ENCODE measurements around the gene NDUFAF4. TPM values are rescaled to one million over a fixed set of nuclear protein-coding genes. Genes with fewer than 3 reads are reported as not detected.

Gene NDUFAF4
- total and polyA plus RNA-seq, 8 donors, result 8.2 to 17.0 (median 12.0) TPM

DNA sequence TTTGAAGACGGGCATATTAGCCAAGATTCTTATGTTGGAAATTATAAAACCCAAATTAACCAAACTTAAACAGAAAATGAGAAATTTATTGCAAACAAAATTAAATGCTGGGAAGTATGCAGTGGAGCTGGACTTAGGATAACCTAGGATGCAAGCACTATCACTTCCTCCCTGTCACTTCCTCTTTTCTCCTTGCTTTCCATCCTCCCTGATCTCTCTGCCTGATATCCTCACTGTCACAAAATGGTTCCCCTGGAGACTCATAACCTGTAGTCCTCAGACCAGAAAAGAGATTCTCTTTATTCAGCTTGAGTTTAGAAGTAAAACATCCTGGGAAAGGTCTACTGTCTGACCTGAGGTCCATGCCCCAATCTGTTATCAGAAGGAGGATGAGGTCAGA is 19.4 kb upstream of the NDUFAF4 start:
- ATAC-seq, result no peak
- H3K27me3 ChIP-seq, result no peaks in the 10 kb centered on the region
- no peak overlapping the region for H3K4me3 ChIP-seq
- no peak overlapping the region for H3K27ac ChIP-seq
- intact Hi-C loops (cut with DNase I), result no loop called here
- 70 to 85% methylated on average over 1 of the region's 1 CpG for WGBS, 2 donors
- H3K4me1 ChIP-seq, result no peaks in the 10 kb centered on the region
- H3K9me3 ChIP-seq, result no peaks in the 10 kb centered on the region
- no peaks in the 10 kb centered on the region for H3K36me3 ChIP-seq
- FAIRE-seq, result no peak
- DNase-seq, result no peak
- TF ChIP-seq, protein P1, sequence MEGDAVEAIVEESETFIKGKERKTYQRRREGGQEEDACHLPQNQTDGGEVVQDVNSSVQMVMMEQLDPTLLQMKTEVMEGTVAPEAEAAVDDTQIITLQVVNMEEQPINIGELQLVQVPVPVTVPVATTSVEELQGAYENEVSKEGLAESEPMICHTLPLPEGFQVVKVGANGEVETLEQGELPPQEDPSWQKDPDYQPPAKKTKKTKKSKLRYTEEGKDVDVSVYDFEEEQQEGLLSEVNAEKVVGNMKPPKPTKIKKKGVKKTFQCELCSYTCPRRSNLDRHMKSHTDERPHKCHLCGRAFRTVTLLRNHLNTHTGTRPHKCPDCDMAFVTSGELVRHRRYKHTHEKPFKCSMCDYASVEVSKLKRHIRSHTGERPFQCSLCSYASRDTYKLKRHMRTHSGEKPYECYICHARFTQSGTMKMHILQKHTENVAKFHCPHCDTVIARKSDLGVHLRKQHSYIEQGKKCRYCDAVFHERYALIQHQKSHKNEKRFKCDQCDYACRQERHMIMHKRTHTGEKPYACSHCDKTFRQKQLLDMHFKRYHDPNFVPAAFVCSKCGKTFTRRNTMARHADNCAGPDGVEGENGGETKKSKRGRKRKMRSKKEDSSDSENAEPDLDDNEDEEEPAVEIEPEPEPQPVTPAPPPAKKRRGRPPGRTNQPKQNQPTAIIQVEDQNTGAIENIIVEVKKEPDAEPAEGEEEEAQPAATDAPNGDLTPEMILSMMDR (IDR thresholded peaks at IDR 0.05), result no peak

DNA sequence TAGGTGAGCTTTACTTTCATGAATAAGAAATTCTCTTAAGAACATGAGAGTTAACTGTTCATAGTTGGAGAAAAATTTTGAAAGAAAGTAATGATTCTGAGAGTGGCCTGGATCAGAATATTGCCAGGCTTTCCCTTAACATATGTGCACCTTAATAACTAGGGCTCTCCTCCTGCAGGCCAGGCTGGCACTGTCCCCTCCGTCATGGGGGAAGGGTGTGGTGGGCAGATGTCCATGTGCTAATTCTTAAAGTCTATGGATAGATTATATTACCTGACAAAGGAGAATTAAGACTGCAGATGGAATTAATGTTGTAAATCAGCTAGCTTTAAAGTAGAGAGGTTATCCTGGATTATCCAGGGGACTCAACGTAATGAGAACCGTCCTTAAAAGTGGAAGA is 15.9 kb upstream of the NDUFAF4 start:
- TF ChIP-seq, protein P1 (IDR thresholded peaks at IDR 0.05), result no peak
- ATAC-seq (no peak), DNase-seq (no peak), FAIRE-seq (no peak)
- Histone ChIP-seq H3K4me1 (no peaks in the 10 kb centered on the region), H3K27me3 (no peaks in the 10 kb centered on the region), H3K36me3 (no peaks in the 10 kb centered on the region), H3K4me3 (no peak overlapping the region), H3K9me3 (no peaks in the 10 kb centered on the region), H3K27ac (no peak overlapping the region)
- 65 to 66% methylated on average over 3 of the region's 3 CpGs for WGBS, 2 donors
- intact Hi-C loops (cut with DNase I), result no loop called here

DNA sequence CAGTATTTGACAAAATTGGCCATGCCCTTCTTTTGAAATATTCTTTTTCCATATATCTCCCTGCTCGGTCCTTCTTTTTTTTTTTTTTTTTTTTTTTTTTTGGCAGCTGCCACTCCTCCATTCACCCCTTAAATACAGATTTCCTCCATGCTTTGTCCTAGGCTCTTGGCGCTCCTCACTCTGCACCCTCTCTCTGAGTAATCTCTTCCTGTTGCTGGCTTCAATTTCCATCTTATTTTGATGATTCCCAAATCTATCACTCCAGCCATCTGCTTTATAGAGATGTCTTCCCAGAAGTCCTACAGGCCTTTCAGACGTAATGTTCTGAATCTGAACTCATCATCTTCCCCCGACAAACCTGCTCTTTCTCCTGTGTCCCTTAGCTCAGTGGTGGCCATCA is 14.1 kb upstream of the NDUFAF4 start:
- H3K9me3 ChIP-seq, result no peaks in the 10 kb centered on the region
- H3K36me3 ChIP-seq, result no peaks in the 10 kb centered on the region
- TF ChIP-seq, protein P1 (IDR thresholded peaks at IDR 0.05), result no peak
- H3K4me3 ChIP-seq, result no peak overlapping the region
- no peaks in the 10 kb centered on the region for H3K27me3 ChIP-seq
- no peak overlapping the region for H3K27ac ChIP-seq
- 70% methylated on average over 4 of the region's 4 CpGs for WGBS, 2 donors
- intact Hi-C loops (cut with DNase I), result no loop called here
- no peak for DNase-seq
- no peak for ATAC-seq
- FAIRE-seq, result no peak
- H3K4me1 ChIP-seq, result no peaks in the 10 kb centered on the region

DNA sequence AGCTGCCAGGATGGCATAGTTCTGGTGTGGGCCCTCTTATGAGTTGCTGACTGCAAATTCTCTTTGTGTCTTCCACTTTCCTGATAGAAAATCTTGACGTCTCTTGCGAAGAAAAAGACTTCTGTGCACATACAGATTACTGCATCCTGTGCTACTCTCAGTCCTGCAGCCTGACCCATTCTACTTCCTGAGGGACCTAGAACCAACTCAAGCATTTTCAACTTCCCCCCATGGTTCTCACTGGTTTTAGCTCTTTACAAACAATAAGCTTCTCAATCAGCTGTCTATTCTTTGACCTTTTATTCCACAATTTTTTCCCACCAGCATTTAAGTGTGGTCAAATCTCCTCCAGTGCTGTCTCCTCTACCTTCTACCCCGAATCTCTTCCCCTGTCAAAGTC is 13.5 kb upstream of the NDUFAF4 start:
- ATAC-seq, result no peak
- FAIRE-seq, result no peak
- no peaks in the 10 kb centered on the region for H3K4me1 ChIP-seq
- no peaks in the 10 kb centered on the region for H3K36me3 ChIP-seq
- H3K27me3 ChIP-seq, result no peaks in the 10 kb centered on the region
- H3K9me3 ChIP-seq, result no peaks in the 10 kb centered on the region
- intact Hi-C loops (cut with DNase I), result no loop called here
- H3K27ac ChIP-seq, result no peak overlapping the region
- no peak for DNase-seq
- WGBS, 2 donors, result 67 to 79% methylated on average over 3 of the region's 3 CpGs
- no peak overlapping the region for H3K4me3 ChIP-seq
- TF ChIP-seq, protein P1 (IDR thresholded peaks at IDR 0.05), result no peak

DNA sequence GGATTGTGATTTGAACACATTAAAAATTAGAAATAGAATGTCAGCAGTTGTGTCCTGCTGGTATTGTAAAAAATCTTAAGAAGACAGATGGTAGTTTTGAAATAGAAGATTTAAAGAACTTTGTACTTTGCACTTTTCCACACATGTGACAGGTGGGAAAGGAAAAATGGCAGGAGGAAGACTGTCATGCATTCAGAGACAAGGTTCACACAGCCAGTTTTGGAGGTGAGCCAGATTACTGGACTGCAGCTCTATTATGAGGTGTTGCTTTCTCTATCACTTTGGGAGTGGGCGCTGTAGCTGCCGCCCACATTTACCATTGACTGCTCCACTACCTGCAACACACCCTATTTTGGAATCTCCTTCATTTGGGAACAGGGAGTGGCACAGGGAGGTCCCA is 12.1 kb upstream of the NDUFAF4 start:
- Histone ChIP-seq H3K4me3 (no peak overlapping the region), H3K4me1 (no peaks in the 10 kb centered on the region), H3K36me3 (no peaks in the 10 kb centered on the region), H3K27ac (no peak overlapping the region), H3K9me3 (no peaks in the 10 kb centered on the region), H3K27me3 (no peaks in the 10 kb centered on the region)
- ATAC-seq, result no peak
- no peak for FAIRE-seq
- TF ChIP-seq, protein P1 (IDR thresholded peaks at IDR 0.05), result no peak
- intact Hi-C loops (cut with DNase I), result loop anchor here in 2 of 3 donors (10.0 kb wide), 2 partner anchors 135 to 145 kb away; no protein-coding TSS in a partner anchor
- no peak for DNase-seq
- 68 to 70% methylated on average over 2 of the region's 2 CpGs for WGBS, 2 donors

Data from pancreas (tissue), 10 donors.